ENCODE results near the gene ECD.

- TF ChIP-seq YY1 (IDR thresholded peaks at IDR 0.05; ENCODE audit: insufficient read depth, insufficient read length): no peak
- TF ChIP-seq SUZ12 (IDR thresholded peaks at IDR 0.05; ENCODE audit: extremely low read depth, insufficient read depth, insufficient read length): no peak
- TF ChIP-seq ZNF274 (IDR thresholded peaks at IDR 0.05; ENCODE audit: low read depth, low read length): no peak
Observed at GRCh38 chr10:73182568-73182967, 14.8 kb upstream of the ECD start.

All from NT2/D1 (cell line).